GM21367 (cell line): Measurements from ENCODE around the gene ARHGAP11A.
"Not testable (repeated sequence)": the region's sequence is repeated elsewhere in the genome, so short reads cannot be mapped to it uniquely, and the experiment has no call there.

Experiments used
- ATAC-seq: cut with Tn5 transposase; IDR thresholded peaks from one replicate; pipeline ENCODE4 v1.9.1; 2021; ENCODE audit not compliant: unreplicated experiment

The ARHGAP11A gene

DNA sequence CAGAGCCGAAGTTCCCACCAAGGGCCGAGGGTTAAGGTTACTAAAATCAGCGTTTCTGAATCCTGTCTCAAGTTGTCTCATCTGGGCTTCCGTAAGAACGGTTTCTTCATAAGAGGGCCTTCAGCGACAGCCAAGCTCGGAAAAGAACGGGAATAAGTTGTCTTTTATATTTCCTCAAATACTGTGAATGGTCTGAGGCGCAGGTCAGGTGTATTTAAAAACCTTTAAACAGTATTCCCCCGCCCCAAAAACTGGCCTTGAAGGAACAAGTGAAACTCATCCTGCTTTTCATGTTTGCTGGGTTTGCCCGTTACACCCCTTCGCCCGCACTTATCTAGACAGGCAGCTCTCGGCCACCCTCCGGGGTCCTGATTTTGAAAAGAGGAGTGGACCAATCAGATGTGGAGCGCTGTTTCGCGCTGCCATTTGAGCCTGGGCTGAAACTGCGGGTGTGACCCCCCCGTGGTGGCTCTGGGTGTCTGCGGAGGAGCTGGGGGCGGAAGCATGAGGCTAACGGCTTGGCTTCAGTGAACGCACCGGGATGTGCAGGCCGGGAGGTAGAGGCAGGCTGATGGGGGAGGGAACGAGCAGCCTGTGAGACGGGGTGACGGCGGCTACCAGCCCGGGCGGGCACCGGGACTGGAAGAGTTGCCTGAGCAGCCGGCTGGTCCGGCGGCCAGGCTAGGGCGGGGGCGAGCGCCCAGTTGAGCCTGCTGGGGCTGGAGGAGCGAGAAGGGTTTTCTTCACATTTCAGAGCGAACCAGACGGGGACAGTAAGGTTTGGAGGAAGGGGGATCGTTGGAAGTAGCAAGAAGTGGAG, at the start of gene ARHGAP11A:
Gene ARHGAP11A, plus strand, starts transcription at position 454 of the 820 bp plus-strand sequence. CDS start 708 bp downstream, outside the sequence.
- peak; percentile 67 for ATAC-seq

DNA sequence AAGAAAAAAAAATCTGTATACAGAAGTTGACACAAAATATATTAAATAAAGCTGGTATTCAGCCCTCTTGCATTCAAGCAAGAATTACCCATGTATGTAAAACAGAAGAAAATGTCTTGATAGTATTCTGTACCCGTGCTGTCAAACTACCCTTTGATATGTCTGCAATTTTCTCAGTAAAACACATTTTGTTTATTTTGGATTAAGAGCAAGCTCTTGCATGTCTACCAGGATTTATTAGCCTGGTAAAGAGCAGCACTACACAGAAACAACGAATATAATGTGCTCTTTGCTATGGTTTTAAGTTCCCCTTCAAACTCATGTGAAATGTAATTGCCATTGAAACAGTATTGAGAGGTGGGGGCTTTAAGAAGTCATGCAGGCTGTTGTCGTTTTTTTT, 46.3 kb upstream of the ARHGAP11A start:
- ATAC-seq, result not testable (repeated sequence)

GRCh38 chr15:32578482-32578881, 36.8 kb upstream of the ARHGAP11A start:
- not testable (repeated sequence) for ATAC-seq

DNA sequence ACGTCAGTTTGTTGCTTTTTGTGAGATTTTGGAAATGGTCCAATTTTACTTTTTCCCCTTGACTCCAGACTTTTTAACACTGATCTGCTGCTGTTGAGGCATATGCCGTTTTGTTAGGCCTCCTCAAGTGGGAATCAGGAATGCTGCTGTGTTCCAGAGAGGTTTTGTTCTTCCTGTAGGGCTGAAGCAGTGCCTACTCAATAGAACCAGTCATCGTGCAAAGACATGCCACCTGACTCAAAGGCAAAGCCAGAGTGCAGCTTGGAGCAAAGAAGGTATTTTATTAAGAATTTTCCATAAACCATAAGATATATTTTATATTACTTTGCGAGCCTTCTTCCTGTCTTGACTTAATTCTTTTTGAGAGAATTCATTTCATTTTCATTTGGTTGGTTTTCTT, 29.5 kb upstream of the ARHGAP11A start:
- ATAC-seq, result not testable (repeated sequence)

DNA sequence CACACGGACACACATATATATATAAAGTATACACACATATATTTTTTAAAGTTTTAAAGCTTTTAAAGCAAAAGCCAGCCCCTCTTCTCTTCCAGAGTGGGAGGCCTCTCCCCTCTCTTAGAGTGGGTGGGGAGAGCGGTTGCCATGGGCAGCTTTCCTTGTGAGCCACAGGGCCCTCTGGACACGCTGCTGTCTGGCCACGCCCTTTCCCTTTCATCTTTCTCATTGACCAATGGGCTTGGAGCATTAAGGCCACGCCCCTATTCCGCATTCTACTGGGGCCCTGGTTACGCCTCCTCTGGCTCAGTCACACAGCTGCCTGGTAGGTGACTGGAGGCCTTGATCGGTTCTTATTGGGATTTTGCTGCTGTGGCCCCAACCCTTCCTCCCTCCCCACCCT, 22.2 kb upstream of the ARHGAP11A start, which contains the start of gene GOLGA8N:
Gene GOLGA8N, plus strand, starts transcription at position 306 of the 400 bp plus-strand sequence.
- ATAC-seq, result not testable (repeated sequence)

DNA sequence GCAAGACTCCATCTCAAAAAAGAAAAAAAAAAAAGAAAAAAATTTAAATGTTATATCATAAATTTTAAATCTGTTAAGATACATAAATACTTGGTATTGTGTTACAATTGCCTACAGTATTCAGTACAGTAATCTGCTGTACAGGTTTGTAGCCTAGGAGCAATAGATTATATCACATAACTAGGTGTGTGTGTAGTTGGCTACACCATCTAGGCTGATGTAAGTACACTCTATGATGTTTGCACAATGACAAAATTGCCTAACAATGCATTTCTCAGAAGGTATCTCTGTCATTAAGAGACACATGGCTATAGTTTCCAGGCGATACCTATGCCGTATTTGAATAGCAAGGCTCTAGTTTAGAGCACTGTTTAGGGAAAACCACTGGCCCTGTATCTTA, 5.8 kb upstream of the ARHGAP11A start:
- not testable (repeated sequence) for ATAC-seq

GRCh38 chr15:32610719-32611118, 4.6 kb upstream of the ARHGAP11A start:
- not testable (repeated sequence) for ATAC-seq

DNA sequence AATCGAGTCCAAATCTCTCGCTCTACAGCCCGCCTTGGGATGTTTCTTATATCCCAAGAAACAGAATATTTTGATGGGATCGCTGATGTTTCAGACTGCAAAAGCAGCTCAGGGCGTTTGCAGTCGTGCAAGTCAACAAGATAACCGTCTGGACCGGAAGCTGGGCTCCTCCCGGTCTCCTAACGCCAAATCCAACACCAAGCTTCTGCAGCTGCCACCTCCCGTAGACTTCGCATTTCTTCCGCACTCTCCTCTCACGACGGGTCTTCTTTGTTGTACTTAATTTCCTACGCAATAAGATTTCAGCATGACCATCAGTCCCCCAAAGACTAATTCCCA, 623 bp upstream of the ARHGAP11A start:
- ATAC-seq, result peak; percentile 17

- not testable (repeated sequence) for ATAC-seq
Observed at GRCh38 chr15:32615871-32616426, 645 bp downstream of the ARHGAP11A start.

DNA sequence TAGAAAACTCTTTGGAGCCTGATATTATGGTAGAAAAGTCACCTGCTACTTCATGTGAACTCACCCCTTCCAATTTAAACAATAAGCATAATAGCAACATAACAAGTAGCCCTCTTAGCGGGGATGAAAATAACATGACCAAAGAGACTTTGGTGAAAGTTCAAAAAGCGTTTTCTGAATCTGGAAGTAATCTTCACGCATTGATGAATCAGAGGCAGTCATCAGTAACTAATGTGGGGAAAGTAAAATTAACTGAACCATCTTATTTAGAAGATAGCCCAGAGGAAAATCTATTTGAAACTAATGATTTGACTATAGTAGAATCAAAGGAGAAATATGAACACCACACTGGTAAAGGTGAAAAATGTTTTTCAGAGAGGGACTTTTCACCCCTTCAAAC, 21.1 kb downstream of the ARHGAP11A start:
- no peak for ATAC-seq

DNA sequence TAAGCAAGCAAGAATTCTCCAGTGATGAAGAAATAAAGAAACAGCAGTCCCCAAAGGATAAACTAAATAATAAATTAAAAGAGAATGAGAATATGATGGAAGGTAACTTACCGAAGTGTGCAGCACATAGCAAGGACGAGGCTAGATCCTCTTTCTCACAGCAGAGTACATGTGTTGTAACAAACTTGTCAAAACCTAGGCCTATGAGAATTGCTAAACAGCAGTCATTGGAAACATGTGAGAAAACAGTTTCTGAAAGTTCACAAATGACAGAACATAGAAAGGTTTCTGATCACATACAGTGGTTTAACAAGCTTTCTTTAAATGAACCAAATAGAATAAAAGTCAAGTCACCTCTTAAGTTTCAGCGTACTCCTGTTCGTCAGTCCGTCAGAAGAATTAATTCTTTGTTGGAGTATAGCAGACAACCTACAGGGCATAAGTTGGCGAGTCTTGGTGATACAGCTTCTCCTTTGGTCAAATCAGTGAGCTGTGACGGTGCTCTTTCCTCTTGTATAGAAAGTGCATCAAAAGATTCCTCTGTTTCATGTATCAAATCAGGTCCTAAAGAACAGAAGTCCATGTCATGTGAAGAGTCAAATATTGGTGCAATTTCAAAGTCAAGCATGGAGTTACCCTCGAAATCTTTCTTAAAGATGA, 21.7 kb downstream of the ARHGAP11A start:
- no peak for ATAC-seq

- no peak for ATAC-seq
Observed at GRCh38 chr15:32637704-32638103, 22.4 kb downstream of the ARHGAP11A start.

- no peak for ATAC-seq
Observed at GRCh38 chr15:32641517-32642059, 26.3 kb downstream of the ARHGAP11A start, which contains the start of gene SCG5. SCG5 (plus strand) TSS chr15:32641710; CDS start chr15:32643593, 1,883 bp downstream.

- ATAC-seq, result no peak
Observed at GRCh38 chr15:32642667-32643435, 27.5 kb downstream of the ARHGAP11A start.

DNA sequence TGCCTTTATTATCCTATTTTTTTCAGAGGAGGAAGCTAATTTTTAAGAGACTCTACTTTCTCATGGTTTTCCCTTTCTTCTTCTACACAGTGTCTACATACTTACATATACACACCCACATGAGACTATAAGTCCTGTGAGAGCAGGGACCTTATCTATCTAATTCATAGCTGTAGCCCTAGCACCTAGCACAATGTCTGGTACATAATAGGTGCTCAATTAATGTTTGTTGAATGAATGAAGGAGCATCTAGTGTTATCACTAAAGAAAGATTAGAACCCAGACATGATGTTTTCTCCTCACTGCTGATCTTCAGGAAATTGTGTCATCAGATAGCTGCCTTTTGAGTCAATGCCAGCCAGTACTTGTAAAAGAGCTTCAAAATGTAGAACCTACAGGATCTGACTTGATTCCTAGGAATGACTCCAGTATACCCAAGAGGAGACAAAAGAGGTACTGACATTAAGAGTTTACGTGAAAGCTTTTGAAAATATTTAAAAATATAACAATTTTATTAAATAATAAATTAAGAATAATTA, 28.7 kb downstream of the ARHGAP11A start:
- ATAC-seq, result no peak

- ATAC-seq, result no peak
Observed at GRCh38 chr15:32646291-32646690, 31.0 kb downstream of the ARHGAP11A start.

- ATAC-seq, result no peak
Observed at GRCh38 chr15:32649342-32649741, 34.0 kb downstream of the ARHGAP11A start.

DNA sequence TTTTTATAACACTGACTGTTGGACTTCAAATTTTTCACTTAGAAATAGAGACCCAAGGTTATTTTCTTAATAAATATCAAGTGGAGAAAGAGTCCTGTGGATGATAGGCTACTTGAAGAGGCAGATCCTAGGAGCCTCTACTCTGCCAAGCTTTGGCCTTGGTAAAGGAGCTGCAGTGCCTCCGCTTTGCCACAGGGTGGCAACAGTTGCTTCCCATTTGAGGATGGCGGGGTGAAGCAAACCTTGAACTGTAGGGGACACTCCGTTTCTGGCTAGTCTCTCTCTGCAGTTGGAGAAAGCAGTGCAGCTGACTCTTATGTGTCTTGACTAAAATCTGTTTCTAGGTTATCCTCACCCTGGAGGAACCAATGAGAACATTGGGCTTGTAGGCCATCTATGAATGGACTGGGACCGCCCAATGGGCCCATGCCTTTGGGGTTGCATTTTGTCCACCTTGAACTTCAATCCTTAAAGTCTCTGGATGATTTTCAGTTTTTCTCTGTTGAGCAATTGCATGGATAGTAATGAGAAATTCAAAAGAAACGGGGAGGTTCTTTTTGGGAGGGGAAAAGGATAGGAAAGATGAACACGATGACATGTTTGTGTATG, 36.0 kb downstream of the ARHGAP11A start:
- ATAC-seq, result peak; percentile 86

- no peak for ATAC-seq
Observed at GRCh38 chr15:32652178-32652577, 36.9 kb downstream of the ARHGAP11A start.

GRCh38 chr15:32656091-32656490, 40.8 kb downstream of the ARHGAP11A start:
- no peak for ATAC-seq
